ENCODE measurements around the gene MYORG.
"Not testable (repeated sequence)": the region's sequence is repeated elsewhere in the genome, so short reads cannot be mapped to it uniquely, and the experiment has no call there.

MYORG gene

GRCh38 chr9:34368796-34369195, 7.9 kb downstream of the MYORG start:
- DNase-seq (ENCODE audit: low read depth), result not testable (repeated sequence)

- DNase-seq (ENCODE audit: low read depth), result not testable (repeated sequence)
Measured at GRCh38 chr9:34367751-34368410, 8.8 kb downstream of the MYORG start.

GRCh38 chr9:34366365-34366764, 10.3 kb downstream of the MYORG start:
- DNase-seq (ENCODE audit: low read depth), result no peak

GRCh38 chr9:34365282-34365681, 11.4 kb downstream of the MYORG start:
- no peak for DNase-seq (ENCODE audit: low read depth)

GRCh38 chr9:34363619-34364351, 12.9 kb downstream of the MYORG start:
- no peak for DNase-seq (ENCODE audit: low read depth)

- no peak for DNase-seq (ENCODE audit: low read depth)
Measured at GRCh38 chr9:34362614-34363214, 14.0 kb downstream of the MYORG start.

- DNase-seq (ENCODE audit: low read depth), result not testable (repeated sequence)
Measured at GRCh38 chr9:34352957-34353356, 23.7 kb downstream of the MYORG start.

- not testable (repeated sequence) for DNase-seq (ENCODE audit: low read depth)
Measured at GRCh38 chr9:34352122-34352652, 24.5 kb downstream of the MYORG start.

- no peak for DNase-seq (ENCODE audit: low read depth)
Measured at GRCh38 chr9:34349324-34349723, 27.4 kb downstream of the MYORG start.

- no peak for DNase-seq (ENCODE audit: low read depth)
Measured at GRCh38 chr9:34347800-34348158, 28.9 kb downstream of the MYORG start.

GRCh38 chr9:34346873-34347799, 29.6 kb downstream of the MYORG start:
- no peak for DNase-seq (ENCODE audit: low read depth)

GRCh38 chr9:34343605-34344004, 33.1 kb downstream of the MYORG start:
- no peak for DNase-seq (ENCODE audit: low read depth)

GRCh38 chr9:34343090-34343489, 33.6 kb downstream of the MYORG start:
- no peak for DNase-seq (ENCODE audit: low read depth)

- DNase-seq (ENCODE audit: low read depth), result no peak
Measured at GRCh38 chr9:34341659-34342295, 34.9 kb downstream of the MYORG start.

- DNase-seq (ENCODE audit: low read depth), result no peak
Measured at GRCh38 chr9:34338665-34339385, 37.9 kb downstream of the MYORG start.

GRCh38 chr9:34338079-34338478, 38.6 kb downstream of the MYORG start:
- not testable (repeated sequence) for DNase-seq (ENCODE audit: low read depth)

GRCh38 chr9:34337403-34337802, 39.3 kb downstream of the MYORG start:
- no peak for DNase-seq (ENCODE audit: low read depth)

GRCh38 chr9:34335376-34335775, 41.3 kb downstream of the MYORG start:
- no peak for DNase-seq (ENCODE audit: low read depth)

- DNase-seq (ENCODE audit: low read depth), result no peak
Measured at GRCh38 chr9:34334916-34335315, 41.8 kb downstream of the MYORG start.

- DNase-seq (ENCODE audit: low read depth), result no peak
Measured at GRCh38 chr9:34334337-34334824, 42.3 kb downstream of the MYORG start.
